Ovary (tissue), 10 donors: ENCODE results near the gene UCN. TPM values are rescaled to one million over a fixed set of nuclear protein-coding genes. Genes with fewer than 3 reads are reported as not detected.

Source experiments
- DNase-seq, 5 donors: peaks; one replicate each; pipeline ENCODE4 v3.0.0-alpha.2; 2019 to 2020
- H3K27ac ChIP-seq, 2 donors: fragments of 200-600 bp; one replicate each; pipeline versions ENCODE4 v1.5.1 to v1.8.0; 2019 to 2022
- H3K27me3 ChIP-seq: fragments of 200-600 bp; one replicate; pipeline ENCODE4 v1.8.0; 2022
- H3K36me3 ChIP-seq: fragments of 200-600 bp; sonication (generic); one replicate; pipeline ENCODE4 v1.5.1; 2019
- H3K4me1 ChIP-seq: one replicate; pipeline ENCODE4 v1.8.1; 2013; ENCODE audit warnings: mild to moderate bottlenecking, moderate library complexity; ENCODE audit not compliant: insufficient read depth
- H3K4me3 ChIP-seq: fragments of 200-600 bp; sonication (generic); one replicate; pipeline ENCODE4 v1.5.1; 2017
- H3K9me3 ChIP-seq, 2 donors: fragments of 200-600 bp in 1 of 2; sonication (generic) in 1 of 2; one replicate each; pipeline versions ENCODE4 v1.5.1 to v1.8.1; 2013 to 2019; ENCODE audit warnings: mild to moderate bottlenecking in 1 of 2, moderate library complexity in 1 of 2
- EP300 ChIP-seq: sonication (generic); formaldehyde crosslinking; IDR thresholded peaks from one replicate; pipeline ENCODE4 v1.6.1; 2017; ENCODE audit warnings: antibody characterized with exemption
- POLR2A ChIP-seq: fragments of 450-650 bp; IDR thresholded peaks from one replicate; pipeline ENCODE4 v1.6.1; 2017; ENCODE audit warnings: antibody characterized with exemption, mild to moderate bottlenecking, moderate library complexity
- WGBS, 3 donors: extraction: QIAGEN DNeasy Blood & Tissue Kit in 1 of 3; methylation state at CpG; one replicate each; pipeline versions ENCODE4 v1.1.5 to v1.1.7; 2013 to 2017; 5-methylcytosine and 5-hydroxymethylcytosine counted together
- intact Hi-C, 4 donors: fragments of 100-400 bp; cut with DNase I; formaldehyde crosslinking; loops; one replicate each; pipeline versions ENCODE4 v1.11.0 to v1.15.1; 2022 to 2023
- long read RNA-seq, 3 donors: library from polyadenylated mRNA in 2 of 3; unstranded in 2 of 3; transcript quantifications; one replicate each; pipeline ENCODE4 v2.0.0 and lab custom pipeline, GENCODE V29; 2021 to 2026
- polyA plus RNA-seq, 2 donors: library from polyadenylated mRNA; stranded (reverse); fragments of 200-250 nt in 1 of 2; fragments of 350-450 nt in 1 of 2; fragmentation: Illumina TruSeq in 1 of 2; extraction: RNeasy Lipid Tissue Mini Kit (QIAGEN cat#74804) in 1 of 2; gene quantifications; one replicate each; pipeline ENCODE4 v1.2.3, GENCODE V29; 2013 to 2014
- total RNA-seq, 7 donors: library from RNA; depleted of rRNA in 2 of 7; stranded (reverse); fragments of >200 nt in 2 of 7; fragmentation: NEBNext Ultra II Directional in 3 of 7; extraction: Animal tissue kit (Norgen Biotek cat#: 25700) in 3 of 7; gene quantifications; one replicate each; pipeline versions ENCODE4 v1.1.0 to v1.2.4, GENCODE V29; 2016 to 2023
- TF ChIP-seq, protein P1 (sequence below), 3 donors: fragments of 450-650 bp in 2 of 3; fragments of 200-600 bp in 1 of 3; IDR thresholded peaks; one replicate each; pipeline versions ENCODE4 v1.5.1 to v1.8.0; 2016 to 2022; ENCODE audit warnings: antibody characterized with exemption in 3 of 3, mild to moderate bottlenecking in 1 of 3
- donor health status: DM: no; HTN: no; CAD: no; lungs with moderate emphysema.
- donor health status: DM: no; HTN: no; CAD: no.
- donor health status: Bipolar disorder and iron deficiency.
- donor health status: DM: yes; HTN: yes; CAD: no.
- donor health status: DM: no; HTN: no; CAD: no.
- donor health status: DM: yes; HTN: yes; CAD: no.

UCN gene
- total RNA-seq (1 to 10 TPM; 1.4 to 5.6 (median 1.6) TPM), polyA plus RNA-seq (1 to 10 TPM in 1 of 2 donors, not detected in 1; 1.5 TPM)
- long read RNA-seq, donor 1, partial matches to known transcripts = 0 of 1 reads
- long read RNA-seq, donor 1, other reads (novel, unspliced or antisense) = 0 of 1 reads
- long read RNA-seq, donor 2, partial matches to known transcripts = 0 of 3 reads
- long read RNA-seq, donor 2, other reads (novel, unspliced or antisense) = 0 of 3 reads
- long read RNA-seq, donor 3 = 0 reads

GRCh38 chr2:27308359-27308881, at the start of gene UCN:
UCN (minus strand) TSS chr2:27308445; CDS start chr2:27307895, 550 bp downstream.
- peaks cover 4% of the 10 kb centered on the region for H3K27me3 ChIP-seq
- DNase-seq = peak; percentile 29 to 67 (median 55)

GRCh38 chr2:27356382-27357181, 48.3 kb upstream of the UCN start, which contains the start of gene GTF3C2:
GTF3C2 (minus strand) TSS chr2:27356764; CDS start chr2:27343554, 13,210 bp downstream.
- intact Hi-C loops = no loop called here
- Histone ChIP-seq H3K36me3 (no peaks in the 10 kb centered on the region), H3K4me3 (peak within 1 kb of the TSS; percentile 89), H3K4me1 (peaks cover 7% of the 10 kb centered on the region), H3K27me3 (no peaks in the 10 kb centered on the region), H3K27ac (peak within 1 kb of the TSS; percentile 18 to 71), H3K9me3 (no peaks in the 10 kb centered on the region)
- WGBS, 3 donors = 0 to 1% (median 0%) methylated on average over 67 of the region's 67 CpGs
- TF ChIP-seq, protein P1, sequence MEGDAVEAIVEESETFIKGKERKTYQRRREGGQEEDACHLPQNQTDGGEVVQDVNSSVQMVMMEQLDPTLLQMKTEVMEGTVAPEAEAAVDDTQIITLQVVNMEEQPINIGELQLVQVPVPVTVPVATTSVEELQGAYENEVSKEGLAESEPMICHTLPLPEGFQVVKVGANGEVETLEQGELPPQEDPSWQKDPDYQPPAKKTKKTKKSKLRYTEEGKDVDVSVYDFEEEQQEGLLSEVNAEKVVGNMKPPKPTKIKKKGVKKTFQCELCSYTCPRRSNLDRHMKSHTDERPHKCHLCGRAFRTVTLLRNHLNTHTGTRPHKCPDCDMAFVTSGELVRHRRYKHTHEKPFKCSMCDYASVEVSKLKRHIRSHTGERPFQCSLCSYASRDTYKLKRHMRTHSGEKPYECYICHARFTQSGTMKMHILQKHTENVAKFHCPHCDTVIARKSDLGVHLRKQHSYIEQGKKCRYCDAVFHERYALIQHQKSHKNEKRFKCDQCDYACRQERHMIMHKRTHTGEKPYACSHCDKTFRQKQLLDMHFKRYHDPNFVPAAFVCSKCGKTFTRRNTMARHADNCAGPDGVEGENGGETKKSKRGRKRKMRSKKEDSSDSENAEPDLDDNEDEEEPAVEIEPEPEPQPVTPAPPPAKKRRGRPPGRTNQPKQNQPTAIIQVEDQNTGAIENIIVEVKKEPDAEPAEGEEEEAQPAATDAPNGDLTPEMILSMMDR (IDR thresholded peaks at IDR 0.05) = peak in 1 of 3 donors; percentile 10
- TF ChIP-seq POLR2A = peak; percentile 38
- no peak for TF ChIP-seq EP300
- peak; percentile 92 to 97 (median 93) for DNase-seq

More at GRCh38 chr2:27308359-27308881, at the start of gene UCN:
- intact Hi-C loops = loop anchor here in 1 of 4 donors (10.0 kb wide), 1 partner anchor 464 kb away; the partner anchor contains the start of gene DPYSL5
- 11 to 28% (median 21%) methylated on average over 23 to 25 of the region's 25 CpGs for WGBS, 3 donors
- Histone ChIP-seq H3K27ac (no peak within 1 kb of the TSS), H3K4me3 (no peak within 1 kb of the TSS), H3K4me1 (peaks cover 4% of the 10 kb centered on the region), H3K9me3 (no peaks in the 10 kb centered on the region), H3K36me3 (no peaks in the 10 kb centered on the region)
- TF ChIP-seq, protein P1 (IDR thresholded peaks at IDR 0.05) = no peak
- TF ChIP-seq POLR2A = no peak
- TF ChIP-seq EP300 = no peak

DNA sequence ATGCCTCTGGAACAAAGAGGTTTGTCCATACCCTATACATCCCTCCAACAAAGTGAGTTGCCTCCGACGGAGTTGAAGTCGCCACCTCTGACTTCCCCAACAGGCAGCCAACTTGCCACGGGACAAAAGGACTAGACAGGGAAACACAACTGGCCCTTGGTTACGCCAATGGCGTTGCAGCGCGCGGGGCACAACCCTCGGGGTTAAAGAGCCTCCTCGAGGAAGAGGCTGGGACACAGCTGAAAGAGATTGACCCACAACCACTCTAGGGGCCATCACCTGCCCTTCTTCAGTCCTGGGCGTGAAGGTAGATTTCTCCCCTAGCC, 47.8 kb upstream of the UCN start:
- no peaks in the 10 kb centered on the region for H3K36me3 ChIP-seq
- H3K27ac ChIP-seq = peak overlapping the region; percentile 18 to 71
- intact Hi-C loops = no loop called here
- TF ChIP-seq, protein P1 (IDR thresholded peaks at IDR 0.05) = no peak
- TF ChIP-seq EP300 (no peak), POLR2A (no peak)
- WGBS, 3 donors = 0 to 1% (median 0%) methylated on average over 12 of the region's 12 CpGs
- H3K9me3 ChIP-seq = no peaks in the 10 kb centered on the region
- H3K4me3 ChIP-seq = peak overlapping the region; percentile 89
- H3K4me1 ChIP-seq = peaks cover 7% of the 10 kb centered on the region
- H3K27me3 ChIP-seq = no peaks in the 10 kb centered on the region
- DNase-seq = peak in 3 of 5 donors; percentile 23 to 44 (median 35)

DNA sequence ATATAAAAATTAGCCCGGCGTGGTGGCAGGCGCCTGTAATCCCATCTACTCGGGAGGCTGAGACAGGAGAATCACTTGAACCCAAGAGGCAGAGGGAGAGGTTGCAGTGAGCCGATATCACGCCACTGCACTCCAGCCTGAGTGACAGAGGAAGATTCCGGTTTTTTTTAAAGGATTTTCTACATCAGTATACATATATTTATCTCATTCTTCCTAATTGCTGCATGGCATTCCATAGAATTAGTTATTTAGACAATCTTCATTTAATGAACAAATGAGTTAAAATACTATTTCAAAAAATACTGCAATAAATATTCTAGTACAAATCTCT, 46.3 kb upstream of the UCN start:
- Histone ChIP-seq H3K36me3 (no peaks in the 10 kb centered on the region), H3K27ac (no peak overlapping the region), H3K4me1 (peaks cover 7% of the 10 kb centered on the region), H3K9me3 (no peaks in the 10 kb centered on the region), H3K4me3 (no peak overlapping the region), H3K27me3 (no peaks in the 10 kb centered on the region)
- WGBS, 3 donors = 88 to 93% (median 89%) methylated on average over 7 of the region's 7 CpGs
- DNase-seq = no peak
- intact Hi-C loops = no loop called here
- TF ChIP-seq POLR2A = no peak
- TF ChIP-seq, protein P1 (IDR thresholded peaks at IDR 0.05) = no peak
- TF ChIP-seq EP300 = no peak
